Measurements from ENCODE around the gene C1orf105.

C1orf105 gene

DNA sequence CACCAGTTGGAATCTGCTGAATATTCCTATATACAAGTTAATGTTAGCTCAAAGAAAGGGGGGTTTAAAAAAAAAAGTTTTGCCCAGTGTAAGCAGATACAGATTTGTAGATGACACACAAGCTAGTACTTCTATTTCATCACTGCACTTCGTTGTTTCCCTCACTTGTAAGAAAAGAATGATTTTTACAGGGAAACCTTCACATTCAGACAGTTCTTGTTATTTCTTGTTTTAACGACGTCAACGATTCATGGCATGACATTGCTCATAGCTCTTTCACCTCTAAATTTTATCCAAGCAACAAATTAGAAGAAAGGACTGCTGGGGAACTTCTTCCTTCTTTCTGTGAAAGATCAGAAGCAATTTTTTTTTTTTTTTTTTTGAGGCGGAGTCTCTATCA is 25.7 kb upstream of the C1orf105 start:
- no peak for DNase-seq (ENCODE audit: low spot score)
- TF ChIP-seq, protein P1, sequence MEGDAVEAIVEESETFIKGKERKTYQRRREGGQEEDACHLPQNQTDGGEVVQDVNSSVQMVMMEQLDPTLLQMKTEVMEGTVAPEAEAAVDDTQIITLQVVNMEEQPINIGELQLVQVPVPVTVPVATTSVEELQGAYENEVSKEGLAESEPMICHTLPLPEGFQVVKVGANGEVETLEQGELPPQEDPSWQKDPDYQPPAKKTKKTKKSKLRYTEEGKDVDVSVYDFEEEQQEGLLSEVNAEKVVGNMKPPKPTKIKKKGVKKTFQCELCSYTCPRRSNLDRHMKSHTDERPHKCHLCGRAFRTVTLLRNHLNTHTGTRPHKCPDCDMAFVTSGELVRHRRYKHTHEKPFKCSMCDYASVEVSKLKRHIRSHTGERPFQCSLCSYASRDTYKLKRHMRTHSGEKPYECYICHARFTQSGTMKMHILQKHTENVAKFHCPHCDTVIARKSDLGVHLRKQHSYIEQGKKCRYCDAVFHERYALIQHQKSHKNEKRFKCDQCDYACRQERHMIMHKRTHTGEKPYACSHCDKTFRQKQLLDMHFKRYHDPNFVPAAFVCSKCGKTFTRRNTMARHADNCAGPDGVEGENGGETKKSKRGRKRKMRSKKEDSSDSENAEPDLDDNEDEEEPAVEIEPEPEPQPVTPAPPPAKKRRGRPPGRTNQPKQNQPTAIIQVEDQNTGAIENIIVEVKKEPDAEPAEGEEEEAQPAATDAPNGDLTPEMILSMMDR (IDR thresholded peaks at IDR 0.05; ENCODE audit: extremely low read depth, missing control alignments), result no peak

DNA sequence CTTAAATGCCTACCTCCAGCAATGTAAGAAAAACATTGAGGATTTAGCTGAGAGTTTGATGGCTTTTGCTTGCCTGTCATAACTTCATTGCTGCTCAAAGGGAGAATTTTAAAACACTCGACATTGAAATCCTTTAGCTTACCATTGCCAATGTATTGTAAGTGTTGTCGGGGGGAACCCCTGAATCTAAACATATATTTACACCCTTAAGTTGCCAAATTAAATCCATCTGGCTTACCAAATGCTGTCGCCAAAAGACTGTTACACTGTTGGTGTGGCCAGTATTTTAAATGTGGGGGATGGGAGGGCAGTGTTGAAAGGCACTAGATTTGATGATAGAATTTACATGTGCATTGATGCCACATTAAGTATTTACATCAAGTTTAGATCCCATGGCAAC is 24.9 kb upstream of the C1orf105 start:
- TF ChIP-seq, protein P1 (IDR thresholded peaks at IDR 0.05; ENCODE audit: extremely low read depth, missing control alignments), result no peak
- DNase-seq (ENCODE audit: low spot score), result no peak

DNA sequence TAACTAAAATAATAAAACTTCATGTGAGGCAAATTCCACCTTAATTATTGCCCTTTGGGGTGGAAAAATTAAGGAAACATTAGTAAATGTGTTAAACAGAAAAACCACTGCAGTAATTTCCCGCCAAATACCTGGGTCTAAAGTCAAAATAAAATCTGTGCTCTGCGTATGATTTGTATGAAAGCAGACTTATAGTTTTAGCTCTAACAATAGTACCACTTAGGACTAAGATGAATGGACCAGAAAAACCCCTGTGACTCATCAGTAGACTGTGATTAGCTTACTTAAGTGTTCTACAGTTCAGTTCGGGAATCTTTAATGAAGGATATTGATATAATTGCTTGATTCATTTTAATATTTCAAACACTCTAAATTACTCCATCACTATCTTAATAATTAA is 23.3 kb upstream of the C1orf105 start:
- TF ChIP-seq, protein P1 (IDR thresholded peaks at IDR 0.05; ENCODE audit: extremely low read depth, missing control alignments), result no peak
- no peak for DNase-seq (ENCODE audit: low spot score)

DNA sequence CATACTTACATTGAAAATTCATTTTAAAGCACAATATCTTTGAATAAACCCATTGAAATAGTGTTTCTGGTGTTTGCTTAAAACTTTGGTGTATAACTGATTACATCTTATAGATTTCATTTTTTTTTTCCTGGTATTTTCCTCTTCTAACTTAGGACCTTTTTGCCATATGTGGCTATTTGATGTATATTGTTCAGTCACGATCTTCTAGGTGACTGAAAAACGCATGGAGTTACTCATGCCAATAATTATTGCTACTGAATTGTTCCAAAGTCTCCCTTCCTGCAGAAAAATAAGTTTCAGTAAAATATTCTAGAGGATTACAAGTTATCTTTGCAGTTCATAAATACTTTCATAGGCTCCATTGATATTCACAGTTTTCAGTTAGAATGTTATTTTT is 22.9 kb upstream of the C1orf105 start:
- TF ChIP-seq, protein P1 (IDR thresholded peaks at IDR 0.05; ENCODE audit: extremely low read depth, missing control alignments), result no peak

DNA sequence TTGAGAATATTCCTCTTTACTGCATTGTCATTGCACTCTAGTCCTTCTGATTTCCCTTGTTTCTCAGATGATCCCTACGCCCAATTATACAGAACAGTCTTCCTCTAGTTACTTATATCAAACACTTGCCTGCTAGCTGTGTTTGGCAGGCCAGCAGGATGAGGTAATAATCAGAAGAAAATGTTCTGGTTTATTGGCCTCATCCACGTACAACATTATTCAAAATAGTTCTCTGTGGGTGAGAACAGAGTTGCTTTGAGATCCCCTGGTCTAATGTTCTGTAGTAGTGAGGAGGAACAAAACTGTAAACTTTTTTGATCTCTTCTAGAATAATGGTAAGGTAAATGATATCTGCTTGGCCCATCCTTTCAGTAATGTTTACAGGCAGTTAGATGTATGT is 22.3 kb upstream of the C1orf105 start:
- TF ChIP-seq, protein P1 (IDR thresholded peaks at IDR 0.05; ENCODE audit: extremely low read depth, missing control alignments), result no peak
- no peak for DNase-seq (ENCODE audit: low spot score)

More for the DNA sequence above, 22.9 kb upstream of the C1orf105 start:
- DNase-seq (ENCODE audit: low spot score), result no peak

DNA sequence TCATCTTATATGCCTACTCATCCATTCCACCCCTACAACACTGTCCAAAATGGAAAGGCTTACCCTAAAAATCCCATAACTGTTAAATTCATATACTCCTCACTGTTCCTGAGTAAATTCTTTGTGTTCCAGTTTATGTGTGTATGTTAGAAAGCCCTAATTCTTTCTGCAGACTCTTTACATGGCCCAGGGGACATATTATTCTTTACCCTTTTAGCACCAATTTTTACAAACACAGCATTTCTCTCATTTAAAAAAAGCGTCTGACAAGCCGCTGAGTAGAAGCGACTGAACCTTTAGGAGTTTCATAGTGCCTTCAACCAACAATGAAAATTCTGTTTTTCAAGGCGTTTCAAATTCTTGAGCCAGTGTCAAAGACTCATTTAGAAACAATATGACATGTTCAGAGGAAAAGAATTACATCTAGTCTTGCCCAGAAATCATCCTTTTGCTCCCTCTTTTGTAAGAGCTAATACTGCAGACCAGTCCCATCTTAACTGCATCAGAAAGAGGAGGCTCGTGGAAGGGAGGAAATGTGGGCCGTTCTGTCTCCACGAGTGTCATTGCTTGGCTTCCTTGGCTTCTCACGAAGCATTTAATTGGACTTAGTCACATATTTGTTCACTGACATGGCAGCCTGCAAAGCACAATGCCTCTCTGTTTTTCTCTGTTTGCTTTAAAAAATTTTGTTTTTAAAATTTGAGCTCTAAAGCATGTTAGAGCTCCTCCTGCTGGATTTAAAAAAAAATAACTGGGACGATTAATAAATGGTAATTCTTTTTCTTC is 21.3 kb upstream of the C1orf105 start:
- DNase-seq (ENCODE audit: low spot score), result peak; percentile 25
- TF ChIP-seq, protein P1 (IDR thresholded peaks at IDR 0.05; ENCODE audit: extremely low read depth, missing control alignments), result no peak

DNA sequence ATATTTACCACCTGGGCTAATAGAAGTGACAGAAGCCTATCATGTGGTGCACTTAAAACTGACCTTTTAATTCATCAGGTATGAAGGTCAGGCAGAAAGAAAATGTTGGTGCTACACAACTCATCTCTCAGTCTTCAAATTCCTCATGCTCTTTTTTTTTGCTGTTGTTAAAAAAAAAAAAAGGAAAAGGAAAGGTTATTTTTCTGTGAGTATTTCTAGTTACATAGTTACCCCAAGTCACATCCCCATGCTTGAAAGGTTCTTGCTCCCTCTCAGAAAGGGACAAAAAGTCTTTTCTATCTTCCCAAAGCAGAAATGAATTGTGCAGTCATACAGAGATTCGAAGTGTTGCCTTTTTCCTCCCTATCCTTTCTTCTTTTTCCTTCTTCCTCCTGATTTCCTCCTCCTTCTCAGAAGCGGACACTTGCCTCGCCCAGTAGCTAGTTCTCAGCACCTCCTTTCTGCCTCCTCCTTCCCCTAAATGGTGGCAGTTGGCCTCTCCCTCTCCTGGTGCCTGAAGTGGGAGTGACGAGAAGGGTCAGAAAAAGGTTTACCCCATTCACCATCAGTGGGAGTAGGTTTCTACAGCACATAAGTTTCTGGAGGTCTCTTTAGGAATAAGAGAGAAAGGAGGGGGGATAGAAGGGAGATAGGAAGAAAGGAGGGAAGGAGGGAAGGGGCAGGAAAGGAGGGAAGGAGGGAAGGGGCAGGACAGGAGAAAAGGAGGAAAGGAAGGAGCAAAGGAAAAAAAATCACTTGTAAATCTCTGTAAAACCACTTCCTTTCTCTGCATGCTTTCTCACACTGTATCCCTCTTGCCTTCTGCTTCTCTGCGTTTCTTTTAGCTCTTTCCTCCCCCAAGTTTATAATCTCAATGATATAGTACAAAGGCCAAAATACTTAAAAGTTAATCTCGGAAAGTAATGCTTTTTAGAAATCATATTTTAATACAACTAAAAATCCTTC is 20.4 kb upstream of the C1orf105 start:
- TF ChIP-seq, protein P1 (IDR thresholded peaks at IDR 0.05; ENCODE audit: extremely low read depth, missing control alignments), result no peak

More for the DNA sequence above, 20.4 kb upstream of the C1orf105 start:
- no peak for DNase-seq (ENCODE audit: low spot score)

Data from GM20000 (cell line).